SU-DHL-6 (cell line): Measurements from ENCODE around the gene CCDC18.

ENCODE experiments used
- EZH2phosphoT487 ChIP-seq: fragments of 200-600 bp; sonication (generic), shearing (Covaris generic); conservative IDR thresholded peaks from 2 replicates; pipeline ENCODE4 v1.6.1; 2018; ENCODE audit warnings: mild to moderate bottlenecking, antibody characterized with exemption, low read length, moderate library complexity, mixed read lengths
- TF ChIP-seq, protein P1 (sequence below): fragments of 200-600 bp; sonication (generic); IDR thresholded peaks from one replicate; pipeline ENCODE4 v1.5.1; 2017; ENCODE audit warnings: antibody characterized with exemption, mild to moderate bottlenecking, low read length, moderate library complexity; ENCODE audit not compliant: insufficient read depth, poor library complexity, severe bottlenecking

GRCh38 chr1:93223023-93223675, 42.6 kb downstream of the CCDC18 start:
- TF ChIP-seq, protein P1, sequence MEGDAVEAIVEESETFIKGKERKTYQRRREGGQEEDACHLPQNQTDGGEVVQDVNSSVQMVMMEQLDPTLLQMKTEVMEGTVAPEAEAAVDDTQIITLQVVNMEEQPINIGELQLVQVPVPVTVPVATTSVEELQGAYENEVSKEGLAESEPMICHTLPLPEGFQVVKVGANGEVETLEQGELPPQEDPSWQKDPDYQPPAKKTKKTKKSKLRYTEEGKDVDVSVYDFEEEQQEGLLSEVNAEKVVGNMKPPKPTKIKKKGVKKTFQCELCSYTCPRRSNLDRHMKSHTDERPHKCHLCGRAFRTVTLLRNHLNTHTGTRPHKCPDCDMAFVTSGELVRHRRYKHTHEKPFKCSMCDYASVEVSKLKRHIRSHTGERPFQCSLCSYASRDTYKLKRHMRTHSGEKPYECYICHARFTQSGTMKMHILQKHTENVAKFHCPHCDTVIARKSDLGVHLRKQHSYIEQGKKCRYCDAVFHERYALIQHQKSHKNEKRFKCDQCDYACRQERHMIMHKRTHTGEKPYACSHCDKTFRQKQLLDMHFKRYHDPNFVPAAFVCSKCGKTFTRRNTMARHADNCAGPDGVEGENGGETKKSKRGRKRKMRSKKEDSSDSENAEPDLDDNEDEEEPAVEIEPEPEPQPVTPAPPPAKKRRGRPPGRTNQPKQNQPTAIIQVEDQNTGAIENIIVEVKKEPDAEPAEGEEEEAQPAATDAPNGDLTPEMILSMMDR = no peak
- TF ChIP-seq EZH2phosphoT487 = no peak
